ENCODE measurements around the gene DOCK4. TPM values are rescaled to one million over a fixed set of nuclear protein-coding genes. Genes with fewer than 3 reads are reported as not detected.

DOCK4 gene
- total and polyA plus RNA-seq, 5 donors from 2014 or later = 0.44 TPM; not detected in 4

GRCh38 chr7:112186300-112186699, 19.9 kb downstream of the DOCK4 start:
- Mint-ChIP-seq H3K27ac (no peak overlapping the region), H3K36me3 (no peaks in the 10 kb centered on the region), H3K4me3 (no peak overlapping the region), H3K27me3 (peaks cover 16% of the 10 kb centered on the region), H3K4me1 (no peaks in the 10 kb centered on the region), H3K9me3 (peaks cover 0 to 5% (median 0%) of the 10 kb centered on the region in 7 donors)
- no peaks in the 10 kb centered on the region for H3K36me3 ChIP-seq (ENCODE audit: control insufficient read depth, insufficient read depth, low read length)
- no peak for ATAC-seq (ENCODE audit: low read depth in 2 of 2)
- H3K27me3 ChIP-seq (ENCODE audit: control insufficient read depth, insufficient read depth, low read length) = peaks cover 9% of the 10 kb centered on the region
- no peak for DNase-seq
- no peaks in the 10 kb centered on the region for H3K9me3 ChIP-seq (ENCODE audit: control insufficient read depth in 2 of 2, low read length in 2 of 2)
- no peak overlapping the region for H3K27ac ChIP-seq (ENCODE audit: insufficient read depth, low read length, poor library complexity, severe bottlenecking)
- no peaks in the 10 kb centered on the region for H3K4me1 ChIP-seq (ENCODE audit: control insufficient read depth, insufficient read depth, low read length, poor library complexity, severe bottlenecking)
- H3K4me3 ChIP-seq (ENCODE audit: low read depth, low read length) = no peak overlapping the region

- Mint-ChIP-seq H3K9me3 (peaks cover 0 to 5% (median 0%) of the 10 kb centered on the region in 7 donors), H3K27ac (no peak overlapping the region), H3K27me3 (peaks cover 18% of the 10 kb centered on the region), H3K36me3 (no peaks in the 10 kb centered on the region), H3K4me3 (no peak overlapping the region), H3K4me1 (no peaks in the 10 kb centered on the region)
- DNase-seq (no peak), ATAC-seq (ENCODE audit: low read depth in 2 of 2) (no peak)
- Histone ChIP-seq H3K36me3 (ENCODE audit: control insufficient read depth, insufficient read depth, low read length) (no peaks in the 10 kb centered on the region), H3K4me1 (ENCODE audit: control insufficient read depth, insufficient read depth, low read length, poor library complexity, severe bottlenecking) (no peaks in the 10 kb centered on the region), H3K27ac (ENCODE audit: insufficient read depth, low read length, poor library complexity, severe bottlenecking) (no peak overlapping the region), H3K4me3 (ENCODE audit: low read depth, low read length) (no peak overlapping the region), H3K9me3 (ENCODE audit: control insufficient read depth in 2 of 2, low read length in 2 of 2) (no peaks in the 10 kb centered on the region), H3K27me3 (ENCODE audit: control insufficient read depth, insufficient read depth, low read length) (peaks cover 6% of the 10 kb centered on the region)
Measured at GRCh38 chr7:112185005-112185834, 21.0 kb downstream of the DOCK4 start.

GRCh38 chr7:112184455-112184854, 21.7 kb downstream of the DOCK4 start:
- Mint-ChIP-seq H3K4me3 (no peak overlapping the region), H3K27ac (no peak overlapping the region), H3K9me3 (peaks cover 0 to 5% (median 0%) of the 10 kb centered on the region in 7 donors), H3K36me3 (no peaks in the 10 kb centered on the region), H3K4me1 (no peaks in the 10 kb centered on the region), H3K27me3 (peaks cover 23% of the 10 kb centered on the region)
- DNase-seq (no peak), ATAC-seq (ENCODE audit: low read depth in 2 of 2) (no peak)
- Histone ChIP-seq H3K9me3 (ENCODE audit: control insufficient read depth in 2 of 2, low read length in 2 of 2) (no peaks in the 10 kb centered on the region), H3K4me1 (ENCODE audit: control insufficient read depth, insufficient read depth, low read length, poor library complexity, severe bottlenecking) (no peaks in the 10 kb centered on the region), H3K27me3 (ENCODE audit: control insufficient read depth, insufficient read depth, low read length) (peaks cover 3% of the 10 kb centered on the region), H3K36me3 (ENCODE audit: control insufficient read depth, insufficient read depth, low read length) (no peaks in the 10 kb centered on the region), H3K27ac (ENCODE audit: insufficient read depth, low read length, poor library complexity, severe bottlenecking) (no peak overlapping the region), H3K4me3 (ENCODE audit: low read depth, low read length) (no peak overlapping the region)

- H3K27ac Mint-ChIP-seq = no peak overlapping the region
- no peak overlapping the region for H3K4me3 ChIP-seq (ENCODE audit: low read depth, low read length)
- no peaks in the 10 kb centered on the region for H3K4me1 Mint-ChIP-seq
- no peaks in the 10 kb centered on the region for H3K36me3 Mint-ChIP-seq
- H3K9me3 Mint-ChIP-seq = peaks cover 0 to 5% (median 0%) of the 10 kb centered on the region in 7 donors
- H3K36me3 ChIP-seq (ENCODE audit: control insufficient read depth, insufficient read depth, low read length) = no peaks in the 10 kb centered on the region
- H3K4me3 Mint-ChIP-seq = no peak overlapping the region
- H3K4me1 ChIP-seq (ENCODE audit: control insufficient read depth, insufficient read depth, low read length, poor library complexity, severe bottlenecking) = no peaks in the 10 kb centered on the region
- ATAC-seq (ENCODE audit: low read depth in 2 of 2) (no peak), DNase-seq (no peak)
- no peak overlapping the region for H3K27ac ChIP-seq (ENCODE audit: insufficient read depth, low read length, poor library complexity, severe bottlenecking)
- H3K27me3 Mint-ChIP-seq = peaks cover 20% of the 10 kb centered on the region
- H3K27me3 ChIP-seq (ENCODE audit: control insufficient read depth, insufficient read depth, low read length) = no peaks in the 10 kb centered on the region
- H3K9me3 ChIP-seq (ENCODE audit: control insufficient read depth in 2 of 2, low read length in 2 of 2) = no peaks in the 10 kb centered on the region
Measured at GRCh38 chr7:112183266-112183665, 22.9 kb downstream of the DOCK4 start.

GRCh38 chr7:112182749-112183148, 23.4 kb downstream of the DOCK4 start:
- ATAC-seq (ENCODE audit: low read depth in 2 of 2) (no peak), DNase-seq (no peak)
- Histone ChIP-seq H3K9me3 (ENCODE audit: control insufficient read depth in 2 of 2, low read length in 2 of 2) (no peaks in the 10 kb centered on the region), H3K4me3 (ENCODE audit: low read depth, low read length) (no peak overlapping the region), H3K4me1 (ENCODE audit: control insufficient read depth, insufficient read depth, low read length, poor library complexity, severe bottlenecking) (no peaks in the 10 kb centered on the region), H3K27me3 (ENCODE audit: control insufficient read depth, insufficient read depth, low read length) (peaks cover 3% of the 10 kb centered on the region), H3K27ac (ENCODE audit: insufficient read depth, low read length, poor library complexity, severe bottlenecking) (no peak overlapping the region), H3K36me3 (ENCODE audit: control insufficient read depth, insufficient read depth, low read length) (no peaks in the 10 kb centered on the region)
- Mint-ChIP-seq H3K36me3 (no peaks in the 10 kb centered on the region), H3K27me3 (peaks cover 16% of the 10 kb centered on the region), H3K9me3 (peaks cover 0 to 5% (median 0%) of the 10 kb centered on the region in 7 donors), H3K27ac (no peak overlapping the region), H3K4me1 (no peaks in the 10 kb centered on the region), H3K4me3 (no peak overlapping the region)

GRCh38 chr7:112180223-112180622, 26.0 kb downstream of the DOCK4 start:
- H3K27me3 ChIP-seq (ENCODE audit: control insufficient read depth, insufficient read depth, low read length) = peaks cover 14% of the 10 kb centered on the region
- H3K4me3 ChIP-seq (ENCODE audit: low read depth, low read length) = no peak overlapping the region
- no peaks in the 10 kb centered on the region for H3K4me1 ChIP-seq (ENCODE audit: control insufficient read depth, insufficient read depth, low read length, poor library complexity, severe bottlenecking)
- H3K27ac Mint-ChIP-seq = no peak overlapping the region
- DNase-seq = no peak
- no peak overlapping the region for H3K27ac ChIP-seq (ENCODE audit: insufficient read depth, low read length, poor library complexity, severe bottlenecking)
- H3K4me3 Mint-ChIP-seq = no peak overlapping the region
- H3K36me3 Mint-ChIP-seq = no peaks in the 10 kb centered on the region
- H3K9me3 Mint-ChIP-seq = peaks cover 0 to 3% (median 0%) of the 10 kb centered on the region in 7 donors
- no peaks in the 10 kb centered on the region for H3K36me3 ChIP-seq (ENCODE audit: control insufficient read depth, insufficient read depth, low read length)
- peaks cover 19% of the 10 kb centered on the region for H3K27me3 Mint-ChIP-seq
- no peak for ATAC-seq (ENCODE audit: low read depth in 2 of 2)
- peaks cover 0 to 2% of the 10 kb centered on the region in 2 experiments for H3K9me3 ChIP-seq (ENCODE audit: control insufficient read depth in 2 of 2, low read length in 2 of 2)
- no peaks in the 10 kb centered on the region for H3K4me1 Mint-ChIP-seq

GRCh38 chr7:112176693-112177415, 29.3 kb downstream of the DOCK4 start:
- Histone ChIP-seq H3K9me3 (ENCODE audit: control insufficient read depth in 2 of 2, low read length in 2 of 2) (peaks cover 0 to 2% of the 10 kb centered on the region in 2 experiments), H3K36me3 (ENCODE audit: control insufficient read depth, insufficient read depth, low read length) (no peaks in the 10 kb centered on the region), H3K27me3 (ENCODE audit: control insufficient read depth, insufficient read depth, low read length) (peaks cover 17% of the 10 kb centered on the region), H3K27ac (ENCODE audit: insufficient read depth, low read length, poor library complexity, severe bottlenecking) (no peak overlapping the region), H3K4me3 (ENCODE audit: low read depth, low read length) (no peak overlapping the region), H3K4me1 (ENCODE audit: control insufficient read depth, insufficient read depth, low read length, poor library complexity, severe bottlenecking) (no peaks in the 10 kb centered on the region)
- no peak overlapping the region for H3K4me3 Mint-ChIP-seq
- ATAC-seq (ENCODE audit: low read depth in 2 of 2) = no peak
- H3K27me3 Mint-ChIP-seq = peaks cover 21% of the 10 kb centered on the region
- H3K4me1 Mint-ChIP-seq = no peaks in the 10 kb centered on the region
- no peak overlapping the region for H3K27ac Mint-ChIP-seq
- H3K36me3 Mint-ChIP-seq = no peaks in the 10 kb centered on the region
- DNase-seq = no peak
- H3K9me3 Mint-ChIP-seq = peaks cover 0 to 4% (median 0%) of the 10 kb centered on the region in 7 donors
